IPS DF 19.7 (cell line): ENCODE data around the gene USH1G.

Experiments
- DNase-seq: peaks from one replicate; pipeline ENCODE4 v3.0.0-alpha.2; 2013; ENCODE audit warnings: low read depth, low spot score

USH1G gene

GRCh38 chr17:74903671-74904070 is 19.4 kb downstream of the USH1G start:
- DNase-seq, result no peak

GRCh38 chr17:74903034-74903433 is 20.0 kb downstream of the USH1G start:
- no peak for DNase-seq

GRCh38 chr17:74901353-74902135 is 21.5 kb downstream of the USH1G start:
- DNase-seq, result no peak

GRCh38 chr17:74900208-74900607 is 22.8 kb downstream of the USH1G start:
- DNase-seq, result no peak

- DNase-seq, result no peak
Measured at GRCh38 chr17:74898376-74898946, 24.6 kb downstream of the USH1G start.

GRCh38 chr17:74893936-74894671 is 29.0 kb downstream of the USH1G start:
- no peak for DNase-seq

GRCh38 chr17:74892974-74893911 is 29.8 kb downstream of the USH1G start, which contains the start of gene FADS6:
TSS of gene FADS6 (minus strand) at chr17:74893633. CDS start at chr17:74893595, 38 bp downstream.
- DNase-seq, result no peak

GRCh38 chr17:74892013-74892841 is 30.8 kb downstream of the USH1G start:
- DNase-seq, result no peak

- DNase-seq, result no peak
Measured at GRCh38 chr17:74890554-74890953, 32.5 kb downstream of the USH1G start.

- DNase-seq, result no peak
Measured at GRCh38 chr17:74888469-74888868, 34.6 kb downstream of the USH1G start.

GRCh38 chr17:74883241-74883745 is 39.8 kb downstream of the USH1G start:
- no peak for DNase-seq

- DNase-seq, result no peak
Measured at GRCh38 chr17:74882517-74883240, 40.4 kb downstream of the USH1G start.

- no peak for DNase-seq
Measured at GRCh38 chr17:74881073-74881472, 42.0 kb downstream of the USH1G start.

- DNase-seq, result no peak
Measured at GRCh38 chr17:74879308-74879707, 43.7 kb downstream of the USH1G start.

- no peak for DNase-seq
Measured at GRCh38 chr17:74878658-74879057, 44.4 kb downstream of the USH1G start.

GRCh38 chr17:74877592-74878548 is 45.2 kb downstream of the USH1G start:
- no peak for DNase-seq

- no peak for DNase-seq
Measured at GRCh38 chr17:74875977-74876593, 47.0 kb downstream of the USH1G start.
